Sigmoid colon (tissue), 7 donors: ENCODE measurements around the gene WNT9B. TPM values are rescaled to one million over a fixed set of nuclear protein-coding genes. Genes with fewer than 3 reads are reported as not detected.

Source experiments
- DNase-seq: peaks from one replicate; pipeline ENCODE4 v3.0.0-alpha.2; 2019
- H3K27ac ChIP-seq, 4 donors: fragments of 200-600 bp; sonication (generic); one replicate each; pipeline ENCODE4 v1.5.1; 2016 to 2019; ENCODE audit warnings: mild to moderate bottlenecking in 1 of 4
- H3K27me3 ChIP-seq, 3 donors: fragments of 200-600 bp; sonication (generic); one replicate each; pipeline ENCODE4 v1.5.1; 2019; ENCODE audit warnings: mild to moderate bottlenecking in 1 of 3
- H3K36me3 ChIP-seq, 4 donors: fragments of 200-600 bp; sonication (generic); one replicate each; pipeline ENCODE4 v1.5.1; 2016 to 2019
- H3K4me1 ChIP-seq, 4 donors: fragments of 200-600 bp; sonication (generic); one replicate each; pipeline ENCODE4 v1.5.1; 2017 to 2019
- H3K4me3 ChIP-seq, 4 donors: fragments of 200-600 bp; sonication (generic); one replicate each; pipeline ENCODE4 v1.5.1; 2017 to 2019; ENCODE audit warnings: mild to moderate bottlenecking in 2 of 4, moderate library complexity in 1 of 4
- H3K9me3 ChIP-seq, 4 donors: fragments of 200-600 bp in 3 of 4; sonication (generic) in 3 of 4; one replicate each; pipeline versions ENCODE4 v1.5.1 to v1.6.1; 2013 to 2019
- EP300 ChIP-seq, 4 donors: sonication (generic); formaldehyde crosslinking; IDR thresholded peaks; one replicate each; pipeline ENCODE4 v1.6.1; 2017; ENCODE audit warnings: antibody characterized with exemption in 4 of 4
- POLR2A ChIP-seq, 2 donors: fragments of 450-650 bp; IDR thresholded peaks; one replicate each; pipeline ENCODE4 v1.6.1; 2016; ENCODE audit warnings: antibody characterized with exemption in 2 of 2, mild to moderate bottlenecking in 2 of 2, moderate library complexity in 2 of 2
- POLR2AphosphoS5 ChIP-seq, 4 donors: sonication (generic); formaldehyde crosslinking; IDR thresholded peaks; one replicate each; pipeline ENCODE4 v1.6.1; 2017; ENCODE audit warnings: antibody characterized with exemption in 4 of 4
- WGBS, 2 donors: extraction: QIAGEN DNeasy Blood & Tissue Kit; methylation state at CpG; one replicate each; pipeline ENCODE4 v1.1.7; 2013; 5-methylcytosine and 5-hydroxymethylcytosine counted together
- intact Hi-C: fragments of 100-400 bp; cut with DNase I; formaldehyde crosslinking; loops from one replicate; pipeline ENCODE4 v1.15.1; 2023
- polyA plus RNA-seq, 3 donors: library from polyadenylated mRNA; stranded (reverse); fragments of 200-250 nt; gene quantifications; one replicate each; pipeline ENCODE4 v1.2.3, GENCODE V29; 2013
- total RNA-seq, 4 donors: library from RNA; depleted of rRNA; stranded (reverse); fragments of >200 nt; gene quantifications; one replicate each; pipeline ENCODE4 v1.1.0, GENCODE V29; 2016
- TF ChIP-seq, protein P1 (sequence below), 4 experiments: fragments of 450-650 bp in 3 of 4; fragments of 200-600 bp in 1 of 4; IDR thresholded peaks; one replicate each; pipeline ENCODE4 v1.5.1; 2016 to 2019; ENCODE audit warnings: antibody characterized with exemption in 4 of 4, mild to moderate bottlenecking in 3 of 4, moderate library complexity in 2 of 4
- donor health status: healthy with polysubstance abuse.
- donor health status: Bipolar disorder and iron deficiency.
- donor health status: healthy.

The WNT9B gene
- total and polyA plus RNA-seq, 7 donors = 0.03 TPM; not detected in 6

DNA sequence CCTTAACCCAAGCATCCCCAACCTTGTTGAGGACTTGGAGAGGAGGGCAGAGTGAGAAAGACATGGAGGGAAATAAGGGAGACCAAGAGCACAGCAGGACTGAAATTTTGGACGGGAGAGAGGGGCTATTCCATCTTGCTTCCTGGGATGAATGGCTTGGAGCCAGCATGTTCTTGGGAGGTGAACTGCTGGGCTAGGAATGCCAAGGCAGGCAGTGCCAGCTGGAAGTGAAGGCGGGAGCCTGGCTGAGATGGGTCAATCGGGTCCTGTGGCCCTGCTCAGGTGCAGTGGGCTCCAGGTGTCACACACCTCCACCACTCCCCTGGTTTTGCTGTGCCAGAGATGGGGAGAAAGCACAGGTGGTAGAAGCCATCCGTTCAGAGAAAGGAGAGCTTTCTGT, 25.5 kb downstream of the WNT9B start:
- H3K27ac ChIP-seq = peak overlapping the region in 1 of 4 donors; percentile 42
- 87 to 88% methylated on average over 4 of the region's 4 CpGs for WGBS, 2 donors
- intact Hi-C loops = no loop called here

DNA sequence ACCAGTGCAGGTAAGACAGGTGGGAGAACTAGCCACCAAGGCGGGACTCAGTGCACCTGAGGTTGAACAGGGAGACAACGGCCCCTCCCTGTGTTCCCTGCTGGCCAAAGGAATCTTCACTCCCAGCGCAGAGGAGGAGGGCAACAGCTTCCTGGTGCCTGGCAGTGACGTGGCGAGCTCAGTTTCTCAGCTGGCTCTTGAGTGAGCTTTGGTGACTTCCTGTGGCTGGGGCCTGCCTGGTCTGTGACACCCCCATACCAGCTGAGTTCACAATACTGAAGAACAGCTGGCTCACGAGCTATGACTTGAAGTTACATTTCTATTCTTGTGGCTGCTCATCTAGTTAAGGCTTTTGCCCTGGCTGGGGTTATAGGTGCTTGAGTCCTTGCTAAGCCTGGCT, 26.1 kb downstream of the WNT9B start:
- Histone ChIP-seq H3K4me1 (no peaks in the 10 kb centered on the region), H3K36me3 (no peaks in the 10 kb centered on the region), H3K27me3 (no peaks in the 10 kb centered on the region), H3K4me3 (no peak overlapping the region), H3K27ac (peak overlapping the region in 1 of 4 donors; percentile 42), H3K9me3 (no peaks in the 10 kb centered on the region)
- 68 to 81% methylated on average over 6 of the region's 6 CpGs for WGBS, 2 donors
- TF ChIP-seq POLR2AphosphoS5 (IDR thresholded peaks at IDR 0.05) (no peak), EP300 (IDR thresholded peaks at IDR 0.05) (no peak), POLR2A (IDR thresholded peaks at IDR 0.05) (no peak)
- TF ChIP-seq, protein P1, sequence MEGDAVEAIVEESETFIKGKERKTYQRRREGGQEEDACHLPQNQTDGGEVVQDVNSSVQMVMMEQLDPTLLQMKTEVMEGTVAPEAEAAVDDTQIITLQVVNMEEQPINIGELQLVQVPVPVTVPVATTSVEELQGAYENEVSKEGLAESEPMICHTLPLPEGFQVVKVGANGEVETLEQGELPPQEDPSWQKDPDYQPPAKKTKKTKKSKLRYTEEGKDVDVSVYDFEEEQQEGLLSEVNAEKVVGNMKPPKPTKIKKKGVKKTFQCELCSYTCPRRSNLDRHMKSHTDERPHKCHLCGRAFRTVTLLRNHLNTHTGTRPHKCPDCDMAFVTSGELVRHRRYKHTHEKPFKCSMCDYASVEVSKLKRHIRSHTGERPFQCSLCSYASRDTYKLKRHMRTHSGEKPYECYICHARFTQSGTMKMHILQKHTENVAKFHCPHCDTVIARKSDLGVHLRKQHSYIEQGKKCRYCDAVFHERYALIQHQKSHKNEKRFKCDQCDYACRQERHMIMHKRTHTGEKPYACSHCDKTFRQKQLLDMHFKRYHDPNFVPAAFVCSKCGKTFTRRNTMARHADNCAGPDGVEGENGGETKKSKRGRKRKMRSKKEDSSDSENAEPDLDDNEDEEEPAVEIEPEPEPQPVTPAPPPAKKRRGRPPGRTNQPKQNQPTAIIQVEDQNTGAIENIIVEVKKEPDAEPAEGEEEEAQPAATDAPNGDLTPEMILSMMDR (IDR thresholded peaks at IDR 0.05) = no peak
- peak; percentile 72 for DNase-seq
- intact Hi-C loops = no loop called here

More for the DNA sequence above, 25.5 kb downstream of the WNT9B start:
- TF ChIP-seq, protein P1 (IDR thresholded peaks at IDR 0.05) = no peak
- TF ChIP-seq EP300 (IDR thresholded peaks at IDR 0.05) (no peak), POLR2AphosphoS5 (IDR thresholded peaks at IDR 0.05) (no peak), POLR2A (IDR thresholded peaks at IDR 0.05) (no peak)
- no peaks in the 10 kb centered on the region for H3K36me3 ChIP-seq
- DNase-seq = no peak
- no peaks in the 10 kb centered on the region for H3K9me3 ChIP-seq
- no peaks in the 10 kb centered on the region for H3K27me3 ChIP-seq
- H3K4me3 ChIP-seq = no peak overlapping the region
- H3K4me1 ChIP-seq = no peaks in the 10 kb centered on the region

DNA sequence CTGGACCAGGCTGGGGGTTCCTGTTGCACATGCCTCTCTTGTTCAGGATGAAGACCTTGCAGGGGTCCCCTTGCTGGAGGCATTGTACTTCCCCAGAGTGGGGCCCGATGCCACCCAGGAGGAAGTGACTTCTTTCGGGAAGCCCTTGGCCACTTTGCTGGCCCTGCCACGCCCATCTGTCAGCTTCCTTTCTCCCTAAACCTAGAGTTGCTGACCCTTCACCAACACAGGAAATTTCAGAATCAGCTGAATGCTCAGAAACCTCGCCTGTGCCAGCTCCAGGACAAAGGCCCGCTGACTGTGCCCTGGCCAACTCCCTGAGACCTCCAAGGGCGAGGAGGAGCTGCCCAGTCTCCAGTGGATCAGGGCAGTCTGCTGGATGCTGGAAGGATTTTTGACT, 26.7 kb downstream of the WNT9B start:
- Histone ChIP-seq H3K4me3 (no peak overlapping the region), H3K9me3 (no peaks in the 10 kb centered on the region), H3K27me3 (no peaks in the 10 kb centered on the region), H3K27ac (peak overlapping the region in 2 of 4 donors; percentile 31 to 42), H3K36me3 (no peaks in the 10 kb centered on the region), H3K4me1 (no peaks in the 10 kb centered on the region)
- intact Hi-C loops = no loop called here
- TF ChIP-seq POLR2AphosphoS5 (IDR thresholded peaks at IDR 0.05) (no peak), EP300 (IDR thresholded peaks at IDR 0.05) (no peak), POLR2A (IDR thresholded peaks at IDR 0.05) (no peak)
- TF ChIP-seq, protein P1 (IDR thresholded peaks at IDR 0.05) = no peak
- peak; percentile 73 for DNase-seq
- 66 to 71% methylated on average over 6 of the region's 6 CpGs for WGBS, 2 donors

DNA sequence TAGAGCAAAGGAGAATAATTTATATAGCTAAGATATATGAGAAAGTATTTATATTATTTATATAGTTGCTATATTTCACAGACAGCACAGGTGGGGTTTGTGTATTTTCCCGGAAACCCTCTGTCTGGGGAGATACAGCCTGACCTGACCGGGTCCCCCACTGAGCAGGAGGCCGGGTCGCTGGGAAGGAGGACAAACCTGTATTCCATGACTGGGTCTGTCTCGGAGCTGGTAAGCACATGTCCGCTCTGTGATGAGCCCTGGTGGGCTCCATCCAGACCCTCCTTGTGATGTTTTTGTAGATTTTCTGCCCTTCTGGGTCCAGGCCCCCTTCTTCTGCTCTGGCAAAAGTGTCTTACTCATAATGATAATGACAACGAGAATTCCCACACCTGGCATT, 27.7 kb downstream of the WNT9B start:
- intact Hi-C loops = no loop called here
- 78 to 79% methylated on average over 7 of the region's 7 CpGs for WGBS, 2 donors
- no peak for DNase-seq
- Histone ChIP-seq H3K9me3 (no peaks in the 10 kb centered on the region), H3K4me3 (no peak overlapping the region), H3K36me3 (no peaks in the 10 kb centered on the region), H3K27me3 (peaks cover 0 to 9% (median under 1%) of the 10 kb centered on the region in 3 donors), H3K27ac (no peak overlapping the region), H3K4me1 (no peaks in the 10 kb centered on the region)
- TF ChIP-seq POLR2AphosphoS5 (IDR thresholded peaks at IDR 0.05) (no peak), EP300 (IDR thresholded peaks at IDR 0.05) (no peak), POLR2A (IDR thresholded peaks at IDR 0.05) (no peak)
- TF ChIP-seq, protein P1 (IDR thresholded peaks at IDR 0.05) = no peak

DNA sequence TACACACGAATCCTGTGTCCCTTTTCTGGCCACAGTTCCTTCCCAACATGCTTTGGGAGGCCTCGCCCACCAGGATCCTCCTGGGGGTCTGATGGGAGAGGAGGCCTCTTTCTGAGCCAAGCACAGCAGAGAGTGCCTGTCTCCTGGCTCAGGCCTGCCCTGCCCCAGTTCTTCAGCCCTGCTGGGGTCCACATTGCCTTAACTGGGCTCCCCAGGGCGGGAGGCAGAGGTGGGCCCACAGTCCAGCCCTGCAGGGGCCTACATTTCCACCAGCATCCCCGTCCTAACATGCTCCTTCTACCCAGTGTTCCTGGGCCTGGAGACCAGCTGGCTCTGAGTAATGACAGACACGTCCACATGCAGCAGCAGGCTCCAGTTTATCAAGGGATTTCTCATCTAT, 29.6 kb downstream of the WNT9B start:
- DNase-seq = no peak
- Histone ChIP-seq H3K9me3 (no peaks in the 10 kb centered on the region), H3K27me3 (peaks cover 0 to 28% (median 5%) of the 10 kb centered on the region in 3 donors), H3K36me3 (no peaks in the 10 kb centered on the region), H3K27ac (no peak overlapping the region), H3K4me3 (no peak overlapping the region), H3K4me1 (no peaks in the 10 kb centered on the region)
- TF ChIP-seq POLR2AphosphoS5 (IDR thresholded peaks at IDR 0.05) = no peak
- no peak for TF ChIP-seq POLR2A (IDR thresholded peaks at IDR 0.05)
- TF ChIP-seq, protein P1 (IDR thresholded peaks at IDR 0.05) = no peak
- no peak for TF ChIP-seq EP300 (IDR thresholded peaks at IDR 0.05)
- intact Hi-C loops = no loop called here
- 76 to 79% methylated on average over 5 of the region's 5 CpGs for WGBS, 2 donors
